NCI-H2107 treated with DMSO at 0.1 percent for 48 hours (cell line): ENCODE measurements around the gene BEAN1.
"Not testable (repeated sequence)": the region's sequence is repeated elsewhere in the genome, so short reads cannot be mapped to it uniquely, and the experiment has no call there.

ENCODE experiments used
- DNase-seq: peaks from one replicate; lab custom pipeline; 2025; ENCODE audit not compliant: unreplicated experiment; lab: John Stamatoyannopoulos, UW

BEAN1 gene

DNA sequence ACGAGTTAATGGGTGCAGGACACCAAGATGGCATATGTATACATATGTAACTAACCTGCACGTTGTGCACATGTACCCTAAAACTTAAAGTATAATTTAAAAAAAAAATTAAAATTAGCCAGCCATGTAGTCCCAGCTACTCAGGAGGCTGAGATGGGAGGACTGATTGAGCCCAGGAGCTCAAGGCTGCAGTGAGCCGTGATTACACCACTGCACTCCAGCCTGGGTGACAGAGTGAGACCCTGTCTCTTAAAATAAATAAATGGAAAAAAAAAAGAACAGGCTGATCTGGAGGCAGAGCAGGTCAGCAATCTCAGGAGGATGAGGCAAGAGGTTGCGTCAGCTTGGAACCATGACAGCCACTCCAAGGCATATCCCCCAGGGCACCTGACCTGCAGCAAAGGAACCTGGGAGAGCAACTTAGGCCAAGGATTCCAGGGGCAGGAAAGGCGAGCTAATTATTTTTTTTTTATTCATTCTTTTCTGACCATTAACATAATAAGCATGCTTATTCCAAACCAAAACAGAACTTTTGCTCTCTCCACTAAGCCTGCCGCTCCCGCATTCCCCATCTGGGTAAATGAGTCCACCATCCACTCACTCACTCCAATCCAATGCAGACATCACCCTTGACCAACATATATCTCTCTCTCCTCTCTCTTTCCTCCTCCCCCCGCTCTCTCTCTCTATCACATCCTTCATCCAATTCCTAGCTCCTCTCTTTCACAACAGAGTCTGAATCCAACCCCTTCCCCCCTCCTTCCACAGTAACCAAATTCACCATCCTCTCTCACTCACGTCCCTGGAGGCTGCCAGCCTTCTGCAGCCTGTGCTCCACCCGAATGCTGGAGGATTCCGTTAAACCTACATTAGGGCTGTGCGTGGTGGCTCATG, 75.2 kb downstream of the BEAN1 start:
- no peak for DNase-seq

DNA sequence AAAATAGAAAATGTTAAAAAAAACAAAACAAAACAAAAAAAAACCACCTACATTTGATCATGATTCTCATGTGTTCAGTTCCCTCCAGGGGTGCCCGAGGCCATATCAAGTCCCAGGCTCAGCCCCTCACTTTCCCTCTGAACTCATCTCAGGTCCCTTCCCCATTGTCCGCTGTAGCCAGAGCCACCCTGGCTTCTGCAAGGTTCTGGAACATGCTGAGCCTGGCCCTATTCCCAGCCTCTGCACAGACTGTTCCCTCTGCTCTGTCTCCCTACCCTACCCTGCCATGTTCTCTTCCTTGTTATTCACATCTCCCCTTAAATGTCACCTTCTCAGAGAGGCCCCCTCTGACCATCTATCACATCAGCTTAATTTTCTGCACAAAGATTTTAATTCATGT, 75.9 kb downstream of the BEAN1 start:
- DNase-seq: no peak

DNA sequence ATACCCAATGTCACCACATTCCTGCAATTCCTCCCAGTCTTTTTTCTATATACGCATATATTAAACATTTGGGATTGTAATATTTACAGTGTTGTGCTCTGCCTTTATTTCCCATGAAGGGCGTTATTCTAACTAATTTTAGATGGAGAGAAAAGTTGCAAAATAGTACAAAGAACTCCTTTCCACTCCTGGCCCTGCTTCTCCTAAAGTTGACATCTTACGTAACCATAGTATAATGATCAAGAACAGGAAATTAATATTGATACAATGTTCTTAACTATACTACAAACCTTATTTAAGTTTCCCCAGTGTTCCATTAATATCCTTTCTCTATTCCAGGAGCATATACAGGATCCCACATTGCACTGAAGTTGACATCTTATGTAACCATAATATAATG, 76.5 kb downstream of the BEAN1 start:
- DNase-seq: no peak

DNA sequence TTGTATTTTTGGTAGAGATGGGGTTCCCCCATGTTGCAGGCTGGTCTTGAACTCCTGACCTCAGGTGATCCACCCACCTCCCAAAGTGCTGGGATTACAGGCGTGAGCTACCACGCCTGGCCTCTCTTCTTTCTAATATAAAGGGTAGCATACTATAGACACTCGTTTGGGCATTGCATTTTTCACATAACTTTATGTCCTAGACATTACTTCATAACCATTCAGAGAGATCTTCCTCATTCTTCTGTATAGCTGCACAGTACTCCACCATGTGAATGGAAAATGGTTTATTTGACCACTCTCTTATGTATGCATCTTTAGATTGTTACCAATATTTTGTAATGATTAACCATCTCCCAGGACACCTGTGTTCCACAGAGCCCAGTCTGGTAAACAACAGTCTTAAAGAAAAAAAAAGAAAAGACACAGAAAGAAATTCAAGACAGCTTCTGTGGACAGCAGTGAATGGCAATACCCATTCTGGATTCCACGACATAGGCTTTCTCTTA, 80.7 kb downstream of the BEAN1 start:
- DNase-seq: no peak

DNA sequence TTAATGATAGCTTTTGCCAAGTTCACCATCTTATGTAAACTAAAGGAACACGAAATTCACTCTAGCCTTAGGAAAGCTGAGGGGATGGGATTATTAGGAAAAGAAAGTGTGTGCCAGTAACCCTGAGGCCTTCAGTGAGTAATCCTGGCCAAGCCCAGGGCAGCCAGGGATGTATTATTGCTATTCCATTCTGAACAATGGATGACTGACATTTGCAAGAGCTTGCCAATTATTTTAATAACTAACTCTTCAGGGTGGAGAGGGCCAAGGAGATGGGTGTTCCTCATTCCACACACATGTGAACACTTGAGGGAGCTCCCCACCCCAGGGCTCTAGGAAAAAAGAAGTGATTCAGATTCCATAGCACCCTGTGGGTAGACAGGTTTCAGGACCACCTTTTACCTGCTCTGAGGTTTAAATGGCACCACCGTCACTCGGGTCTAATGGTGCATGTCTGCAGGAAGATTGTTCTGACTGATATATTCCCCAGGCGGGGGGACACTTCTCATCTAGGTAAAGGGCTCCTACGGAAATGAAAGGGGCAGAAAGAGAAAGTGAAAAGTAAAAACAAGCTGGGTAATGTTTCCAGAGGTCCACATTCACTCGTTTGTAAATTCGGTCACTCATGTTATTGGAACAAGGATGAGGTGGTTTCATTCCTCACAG, 81.3 kb downstream of the BEAN1 start:
- no peak for DNase-seq

DNA sequence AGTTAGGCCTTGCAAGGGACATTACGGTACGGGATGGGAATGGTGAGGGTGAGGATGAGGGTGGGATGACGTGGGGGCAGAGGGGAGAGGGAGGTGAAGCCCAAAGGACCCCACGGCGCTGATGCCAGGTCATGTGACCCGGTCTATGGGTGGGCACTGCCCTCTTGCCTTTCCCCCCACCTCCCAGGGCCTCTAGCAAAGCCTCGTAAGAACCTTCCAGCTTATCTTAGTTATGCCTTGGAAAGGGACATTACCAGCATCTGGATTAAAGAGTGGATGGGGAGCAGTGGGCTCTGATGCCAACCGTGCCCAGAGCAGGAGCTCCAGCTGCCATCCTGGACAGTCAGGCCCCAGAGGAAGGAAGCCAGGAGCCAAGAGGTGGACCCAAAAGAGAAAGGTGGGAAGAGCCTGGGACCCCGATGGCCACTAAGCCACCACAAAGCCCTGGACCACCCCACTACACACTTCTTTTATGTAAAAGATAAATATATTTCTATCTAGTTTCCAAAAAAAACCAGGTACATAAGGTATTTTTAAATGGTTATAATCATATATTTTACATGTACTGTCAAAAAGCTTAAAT, 81.9 kb downstream of the BEAN1 start:
- no peak for DNase-seq

DNA sequence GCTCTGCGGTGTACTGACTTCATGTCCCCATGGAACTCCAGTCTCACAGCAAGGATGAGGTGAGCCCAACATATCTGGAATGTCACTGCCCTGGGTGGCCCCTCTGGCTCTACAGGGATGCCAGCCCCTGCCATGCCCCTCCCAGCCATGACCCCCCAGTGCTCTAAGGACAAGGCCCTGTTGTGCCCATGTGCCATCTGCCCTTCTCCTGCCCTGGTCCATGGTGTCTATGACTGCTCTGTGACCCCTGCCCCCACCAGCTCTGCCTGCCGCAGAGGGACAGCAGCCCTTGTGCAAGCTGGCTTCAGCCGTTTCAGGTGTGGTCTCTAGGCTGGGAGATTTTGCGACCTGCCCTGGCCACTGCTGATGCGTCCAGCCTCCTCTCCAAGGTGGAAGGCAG, 82.5 kb downstream of the BEAN1 start:
- DNase-seq: no peak

DNA sequence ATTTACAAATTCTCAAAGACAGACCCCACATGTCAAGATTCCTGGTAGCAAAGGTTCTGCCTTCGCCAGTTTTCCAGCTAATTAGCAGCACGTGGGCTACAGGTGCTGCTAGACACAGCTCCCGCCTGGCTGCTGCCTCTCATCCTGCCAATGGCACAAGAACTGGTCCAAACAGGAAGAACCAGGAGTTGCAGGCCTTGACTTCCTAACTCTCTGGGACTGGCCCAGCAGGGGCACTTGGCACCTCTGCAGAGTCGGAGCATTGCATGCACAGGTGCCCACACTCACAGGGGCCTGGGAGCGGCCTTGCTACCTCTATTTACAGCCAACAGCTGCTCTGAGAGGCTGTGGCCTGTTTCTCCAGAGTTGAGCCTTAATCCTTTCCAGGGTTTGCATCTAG, 83.2 kb downstream of the BEAN1 start:
- DNase-seq: no peak

DNA sequence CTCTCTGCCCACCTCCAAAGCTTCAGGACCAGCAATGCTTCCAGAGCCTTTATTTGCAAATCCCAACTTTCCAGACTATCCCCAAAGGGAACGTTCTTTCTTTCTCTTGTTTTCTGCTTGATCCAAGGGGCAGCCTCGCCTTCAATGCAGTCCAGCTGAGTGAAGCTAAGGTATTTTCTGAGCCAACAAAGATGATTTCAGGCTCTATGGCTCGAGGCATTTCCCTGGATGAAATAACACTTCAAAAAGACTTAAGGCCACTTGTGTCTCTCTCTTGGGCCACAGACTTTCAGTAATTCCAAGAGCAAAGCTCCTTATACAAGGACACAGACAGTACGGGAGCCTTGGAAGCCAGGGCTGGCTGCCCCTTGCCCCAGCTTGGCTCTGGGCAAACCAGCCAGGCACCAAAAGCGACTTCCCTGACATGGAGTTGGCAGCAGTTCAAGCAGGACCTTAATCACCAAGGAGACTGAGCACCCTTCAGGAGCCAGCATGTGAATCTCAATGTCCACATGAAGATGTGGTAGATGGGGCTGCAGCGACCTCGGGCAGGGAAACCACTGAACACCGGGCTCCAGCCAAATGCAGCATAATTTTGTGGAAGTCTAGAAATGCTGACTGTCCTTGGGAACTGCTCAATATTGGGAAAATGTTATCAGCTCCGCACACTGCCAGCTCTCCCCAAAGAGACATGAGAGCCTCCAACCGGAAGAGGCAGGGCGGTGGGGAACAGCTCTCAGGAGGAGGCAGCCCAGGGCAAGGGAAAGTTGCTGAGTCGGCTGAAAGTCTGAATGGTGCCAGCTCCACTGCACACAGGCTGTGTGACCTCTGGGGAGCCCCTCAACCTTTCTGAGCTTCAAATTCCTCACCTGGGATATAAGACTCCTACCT, 83.9 kb downstream of the BEAN1 start:
- no peak for DNase-seq

DNA sequence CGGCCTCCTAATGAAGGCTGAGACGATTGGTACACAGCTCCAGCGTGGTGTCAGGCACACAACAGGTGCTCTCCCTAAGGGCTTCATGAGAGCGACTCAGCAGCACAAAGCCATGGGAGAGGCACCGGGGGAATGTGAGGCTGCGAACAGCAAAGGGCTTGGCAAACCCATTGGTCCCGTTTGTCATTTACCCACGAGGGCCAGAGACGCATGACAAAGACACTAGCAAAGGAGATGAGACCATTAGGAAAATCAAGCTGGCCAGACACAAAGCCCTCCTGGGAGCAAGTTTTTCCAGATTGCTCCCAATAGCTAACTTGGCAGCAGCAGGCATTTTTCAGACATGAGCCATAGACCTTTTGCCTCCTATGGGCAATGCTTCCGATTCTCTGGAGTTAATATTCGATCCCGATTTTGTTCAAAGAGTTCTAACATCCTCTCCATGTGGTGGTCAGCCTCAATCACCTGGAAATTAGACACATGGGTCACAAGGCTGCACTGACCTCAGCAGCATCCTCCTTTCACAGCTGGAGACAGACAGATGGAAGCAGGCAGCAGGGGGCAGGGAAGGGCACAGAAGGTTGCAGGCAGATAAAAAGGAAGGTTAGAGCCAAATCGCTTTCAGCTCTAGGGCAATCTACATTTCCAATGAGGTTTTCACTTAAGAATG, 84.6 kb downstream of the BEAN1 start:
- DNase-seq: no peak

DNA sequence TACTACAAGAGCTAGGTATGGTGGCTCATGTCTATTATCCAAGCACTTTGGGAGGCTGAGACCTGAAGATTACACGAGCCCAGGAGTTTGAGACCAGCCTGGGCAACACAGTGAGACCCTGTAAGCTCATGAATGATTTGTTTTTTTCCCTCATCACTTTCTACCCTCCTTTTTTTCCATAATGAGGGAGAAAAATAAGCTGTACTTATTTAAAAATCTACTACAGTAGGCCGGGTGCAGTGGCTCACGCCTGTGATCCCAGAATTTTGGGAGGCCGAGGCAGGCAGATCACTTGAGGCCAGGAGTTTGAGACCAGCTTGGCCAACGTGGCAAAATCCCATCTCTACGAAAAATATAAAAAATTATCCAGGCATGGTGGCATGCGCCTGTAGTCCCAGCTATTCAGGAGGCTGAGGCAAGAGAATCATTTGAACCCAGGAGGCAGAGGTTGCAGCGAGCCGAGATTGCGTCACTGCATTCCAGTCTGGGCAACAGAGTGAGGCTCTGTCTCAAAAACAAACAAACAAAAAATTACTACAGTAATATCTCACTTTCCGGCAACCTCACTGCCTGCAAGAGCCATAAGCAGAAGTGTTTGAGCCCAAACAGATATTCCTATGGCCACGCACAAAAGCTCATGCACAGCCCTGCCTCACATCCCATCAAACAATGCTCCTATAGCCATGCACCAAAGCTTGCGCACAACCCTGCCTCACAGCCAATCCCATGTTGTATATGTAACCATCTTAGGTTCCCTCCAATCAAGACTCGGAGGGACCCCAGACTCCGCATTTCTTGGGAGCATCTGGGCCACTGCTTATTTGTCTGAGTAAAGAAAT, 85.4 kb downstream of the BEAN1 start:
- no peak for DNase-seq

DNA sequence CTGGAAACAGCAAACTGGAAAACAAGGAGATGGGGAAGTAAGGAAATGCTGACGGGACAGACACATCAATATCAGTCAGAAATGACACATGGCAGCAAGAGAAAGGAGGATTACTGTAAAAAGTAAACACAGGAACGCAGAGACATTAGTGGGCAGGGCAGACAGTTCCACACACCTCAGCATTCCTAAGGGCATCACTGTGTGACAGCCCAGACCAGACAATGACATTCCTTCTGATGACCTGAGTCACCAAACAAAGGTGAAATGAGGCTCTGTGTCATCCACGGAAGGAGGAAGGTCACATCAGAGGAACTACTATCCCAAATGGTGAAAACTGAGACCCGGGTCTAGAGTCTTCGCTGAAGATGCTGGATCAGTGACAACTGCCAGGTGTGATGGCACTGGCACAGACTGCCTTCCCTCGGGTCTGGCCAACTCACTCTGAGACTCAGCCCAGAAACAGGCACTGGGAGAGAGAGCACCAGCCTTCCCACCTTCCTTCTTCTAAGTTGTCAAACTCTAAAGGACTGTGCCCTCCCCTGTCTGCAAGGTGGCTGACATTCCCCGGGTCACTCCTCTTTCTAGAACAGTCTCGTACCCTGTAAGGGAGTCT, 86.1 kb downstream of the BEAN1 start:
- DNase-seq: no peak

DNA sequence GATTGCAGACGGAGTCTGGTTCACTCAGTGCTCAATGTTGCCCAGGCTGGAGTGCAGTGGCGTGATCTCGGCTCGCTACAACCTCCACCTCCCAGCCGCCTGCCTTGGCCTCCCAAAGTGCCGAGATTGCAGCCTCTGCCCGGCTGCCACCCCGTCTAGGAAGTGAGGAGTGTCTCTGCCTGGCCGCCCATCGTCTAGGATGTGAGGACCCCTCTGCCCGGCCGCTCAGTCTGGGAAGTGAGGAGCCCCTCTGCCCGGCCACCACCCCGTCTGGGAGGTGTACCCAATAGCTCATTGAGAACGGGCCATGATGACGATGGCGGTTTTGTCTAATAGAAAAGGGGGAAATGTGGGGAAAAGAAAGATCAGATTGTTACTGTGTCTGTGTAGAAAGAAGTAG, 87.3 kb downstream of the BEAN1 start:
- not testable (repeated sequence) for DNase-seq

DNA sequence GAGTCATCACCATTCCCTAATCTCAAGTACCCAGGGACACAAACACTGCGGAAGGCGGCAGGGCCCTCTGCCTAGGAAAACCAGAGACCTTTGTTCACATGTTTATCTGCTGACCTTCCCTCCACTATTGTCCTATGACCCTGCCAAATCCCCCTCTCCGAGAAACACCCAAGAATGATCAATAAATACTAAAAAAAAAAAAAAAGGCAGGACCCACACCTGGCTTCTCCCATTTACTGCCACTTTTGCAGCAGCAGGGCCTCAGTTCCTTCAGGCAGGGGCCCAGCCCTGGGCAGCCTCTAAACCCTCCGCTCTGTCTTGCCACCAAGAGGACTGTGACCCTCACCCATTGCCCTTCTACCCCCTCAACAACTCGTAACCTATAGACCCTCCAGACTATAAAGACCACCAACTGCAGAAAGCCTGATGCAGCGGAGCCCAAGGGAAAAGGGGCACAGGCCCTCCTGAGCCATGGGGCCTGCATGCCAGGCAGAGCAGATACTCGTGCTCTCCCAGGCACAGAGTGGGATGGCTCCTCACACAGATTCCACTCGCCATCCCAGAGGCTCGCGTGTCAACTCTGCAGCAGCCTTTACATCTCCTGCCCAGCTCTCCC, 88.0 kb downstream of the BEAN1 start:
- DNase-seq: not testable (repeated sequence)

DNA sequence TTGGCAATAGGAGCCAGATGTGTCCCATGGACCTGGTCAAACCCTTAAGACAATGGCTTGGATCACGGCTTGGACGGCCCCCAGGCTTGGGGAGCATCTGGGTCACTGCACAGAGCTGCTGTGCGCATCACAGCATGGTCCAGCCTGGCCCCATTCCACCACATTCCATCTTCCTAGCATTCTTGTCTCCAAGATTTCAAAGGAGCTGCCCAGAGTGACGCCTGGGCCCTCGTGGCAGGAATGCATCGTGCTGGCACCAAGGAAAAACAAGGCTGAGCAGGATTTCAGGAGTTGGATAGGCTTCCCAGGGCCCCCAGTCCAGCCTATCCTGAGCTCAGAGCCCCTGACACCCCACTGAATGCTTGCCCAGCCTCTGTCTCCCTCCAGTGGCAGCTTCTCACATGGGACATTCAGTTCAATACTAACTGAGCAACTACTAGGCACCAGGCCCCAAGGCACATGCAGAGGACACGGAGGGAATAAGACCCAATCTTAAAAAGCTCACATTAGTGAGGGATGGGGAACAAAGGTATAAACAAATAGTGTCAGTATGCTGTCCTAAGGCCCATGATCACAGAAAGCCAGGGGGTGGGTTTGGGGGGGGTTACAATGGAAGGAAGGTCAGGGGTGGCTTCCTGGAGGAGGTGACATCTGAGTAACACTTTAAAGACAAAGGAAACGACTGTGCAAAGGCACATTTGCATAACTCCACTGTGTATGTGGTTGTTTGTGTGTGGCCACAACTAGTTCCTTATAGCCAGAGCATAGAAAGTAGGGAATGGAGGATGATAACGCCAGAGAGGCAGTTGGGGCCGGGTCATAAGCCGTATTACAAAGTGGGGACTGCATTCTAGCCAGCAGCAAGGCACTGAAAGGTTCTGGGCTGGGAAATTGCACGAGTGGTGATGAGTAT, 88.8 kb downstream of the BEAN1 start:
- no peak for DNase-seq

DNA sequence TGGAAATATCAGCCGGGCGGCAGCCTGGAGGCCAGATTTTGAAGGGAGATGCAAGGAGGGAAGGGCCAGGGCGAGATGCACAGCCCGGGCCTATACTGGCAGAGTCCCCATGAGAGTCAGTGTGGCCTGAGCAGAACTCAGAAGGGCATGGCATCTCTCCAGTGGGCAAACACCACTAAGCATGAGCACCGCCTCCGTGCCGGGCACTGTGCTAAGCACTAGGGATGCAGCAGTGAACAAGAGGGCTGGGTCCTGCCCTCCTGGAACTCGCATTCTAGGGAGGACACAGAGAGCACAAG, 89.4 kb downstream of the BEAN1 start:
- DNase-seq: no peak

DNA sequence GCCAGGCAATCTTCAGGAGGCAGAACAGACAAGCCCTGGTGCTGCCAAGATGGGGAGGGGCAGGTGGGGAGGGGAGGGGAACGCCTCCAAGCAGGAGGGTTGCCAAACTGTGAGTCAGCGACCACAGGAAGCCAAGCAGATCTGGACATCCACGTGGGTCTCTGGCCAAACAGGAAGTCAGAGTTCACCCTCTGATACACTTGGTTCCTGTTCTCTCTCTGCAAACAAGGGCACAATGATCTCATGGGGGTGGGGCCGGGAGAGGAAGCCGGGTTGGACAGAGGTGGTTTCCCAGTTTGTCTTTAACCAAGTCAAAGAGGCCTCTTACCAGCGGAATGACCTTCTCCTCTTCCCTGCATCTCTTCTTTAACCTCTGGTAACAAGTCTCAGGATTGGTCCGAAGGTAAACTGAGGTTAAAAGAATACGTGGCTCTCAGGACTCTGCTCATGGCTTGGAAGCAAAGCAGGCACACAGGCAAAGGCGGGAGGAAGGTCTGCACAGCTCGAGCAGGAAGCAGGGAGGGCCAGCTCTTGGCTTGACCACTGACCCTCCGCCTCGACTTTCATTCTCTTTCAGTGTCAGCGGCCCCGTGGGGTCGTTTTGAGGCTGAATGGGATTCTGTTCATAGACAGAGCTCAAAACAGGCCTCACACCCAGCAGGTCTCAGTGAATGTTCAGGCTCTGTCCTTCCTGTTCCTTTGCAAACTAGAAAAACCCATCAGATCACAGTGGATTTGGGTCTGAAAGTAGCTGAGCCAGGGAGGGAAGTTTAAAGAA, 89.9 kb downstream of the BEAN1 start:
- no peak for DNase-seq
